NCI-H1092 treated with DMSO at 0.1 percent for 48 hours (cell line): ENCODE measurements around the gene ZMYM2.
"Not testable (repeated sequence)": the region's sequence is repeated elsewhere in the genome, so short reads cannot be mapped to it uniquely, and the experiment has no call there.

Experiments
- DNase-seq: peaks from one replicate; lab custom pipeline; 2025; lab: John Stamatoyannopoulos, UW

ZMYM2 gene

GRCh38 chr13:19958155-19959111, at the start of gene ZMYM2:
ZMYM2 (plus strand) TSS chr13:19958727; CDS start chr13:19993073, 34,346 bp downstream.
- DNase-seq, result peak; percentile 95

GRCh38 chr13:19910336-19911072, 48.0 kb upstream of the ZMYM2 start:
- DNase-seq, result no peak

DNA sequence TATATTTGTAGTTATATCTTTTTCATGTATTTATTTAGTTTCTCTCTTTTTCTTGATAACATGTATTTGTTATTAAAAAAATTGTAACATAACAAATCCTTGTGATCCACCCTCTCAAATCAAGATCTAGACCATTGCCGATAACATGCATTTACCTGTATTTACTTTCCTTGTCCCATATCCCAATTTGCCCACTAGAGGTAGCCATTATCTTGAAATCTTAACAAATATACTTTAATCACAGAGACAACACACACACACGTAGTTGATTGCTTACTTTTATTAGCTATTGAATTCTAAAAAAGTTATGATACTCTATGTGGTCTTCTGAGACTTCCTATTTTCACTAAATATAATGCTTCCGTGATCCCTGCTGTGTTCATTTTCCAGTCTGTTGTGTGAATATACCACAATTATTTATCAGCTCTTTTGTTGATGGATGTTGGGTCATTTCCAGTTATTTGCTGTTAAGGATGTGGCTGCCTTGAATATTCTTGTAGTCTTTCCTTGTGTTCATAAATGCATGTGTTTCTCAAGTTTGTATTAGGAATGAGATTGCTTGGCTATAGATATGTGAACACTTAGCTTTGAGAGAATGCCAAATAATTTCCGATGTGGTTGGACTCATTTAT, 31.3 kb upstream of the ZMYM2 start:
- DNase-seq, result peak; percentile 45

GRCh38 chr13:19940106-19940505, 18.4 kb upstream of the ZMYM2 start:
- DNase-seq, result no peak

- DNase-seq, result no peak
These were observed 8.2 kb upstream of the ZMYM2 start for GRCh38 chr13:19950374-19950773.

GRCh38 chr13:19952850-19953249, 5.7 kb upstream of the ZMYM2 start:
- no peak for DNase-seq

GRCh38 chr13:19955873-19956559, 2.5 kb upstream of the ZMYM2 start:
- DNase-seq, result no peak

GRCh38 chr13:19957320-19958154, 990 bp upstream of the ZMYM2 start:
- peak; percentile 87 for DNase-seq

DNA sequence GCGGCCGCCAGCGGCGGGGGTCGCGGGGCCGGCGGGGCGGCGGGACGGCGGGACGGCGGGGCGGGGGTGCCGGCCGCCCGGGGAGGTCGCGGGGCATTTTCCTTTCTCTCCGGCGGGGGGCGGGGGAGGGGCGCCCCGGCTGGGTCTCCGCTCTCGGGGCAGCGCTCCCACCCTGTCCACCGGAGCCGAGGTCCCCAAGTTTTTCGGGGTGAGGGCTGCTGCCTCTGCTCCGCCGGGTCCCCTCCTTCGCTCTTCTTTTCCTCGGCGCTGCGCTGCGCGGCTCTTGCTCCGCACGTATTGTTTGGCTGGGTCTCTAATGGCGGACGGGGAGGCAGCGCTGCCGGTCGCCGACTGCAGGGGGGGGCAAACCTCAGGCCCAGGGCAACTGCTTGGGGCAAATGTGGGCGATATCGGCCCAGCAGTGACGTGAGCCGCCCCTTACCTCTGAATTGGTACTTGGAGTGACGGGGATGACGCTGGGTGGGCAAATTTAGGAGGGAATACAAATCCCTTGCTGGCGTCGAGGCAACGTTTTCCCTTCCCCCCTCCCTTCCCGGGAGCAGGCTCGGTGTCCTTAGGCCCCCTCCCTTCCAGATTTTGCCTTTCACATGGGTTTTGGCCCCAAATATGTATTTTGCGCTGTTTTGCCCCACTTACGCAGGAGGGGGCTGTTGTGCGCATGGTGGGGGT, 759 bp downstream of the ZMYM2 start:
- peak; percentile 63 for DNase-seq

GRCh38 chr13:19959831-19960652, 1.5 kb downstream of the ZMYM2 start:
- DNase-seq, result peak; percentile 95

DNA sequence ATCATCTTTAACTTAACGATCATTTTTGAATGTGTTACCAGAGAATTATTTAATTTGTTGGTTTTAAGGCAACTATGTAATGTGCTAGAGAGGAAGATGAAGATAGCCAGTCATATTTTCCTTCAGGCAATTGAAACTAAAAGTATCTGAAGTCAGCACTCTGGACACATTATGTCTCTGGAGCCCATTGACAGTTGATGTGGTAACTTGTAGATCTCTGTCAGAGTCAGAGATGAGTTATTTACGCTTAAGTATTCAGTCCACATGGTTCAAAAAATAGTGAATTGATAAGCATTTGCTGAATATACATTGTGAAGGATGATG, 2.1 kb downstream of the ZMYM2 start:
- DNase-seq, result no peak

DNA sequence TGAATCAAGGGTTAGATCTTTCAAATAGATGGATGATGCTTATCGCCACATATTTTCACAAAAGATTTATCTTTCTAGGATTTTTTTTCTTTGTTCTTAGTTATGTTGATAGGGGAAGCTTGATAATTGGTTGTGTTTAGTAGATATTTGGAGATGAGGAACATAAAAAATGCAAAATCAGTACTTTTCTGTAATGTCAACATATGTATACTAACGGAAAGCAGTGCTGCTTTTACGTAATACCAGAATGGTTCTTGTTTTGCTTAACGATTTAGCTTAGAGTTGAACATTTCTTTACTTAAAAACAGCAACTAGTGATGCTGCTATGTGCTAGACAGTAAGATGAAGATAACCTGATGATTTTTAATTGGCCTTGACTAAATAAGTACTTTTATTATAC, 3.0 kb downstream of the ZMYM2 start:
- no peak for DNase-seq

DNA sequence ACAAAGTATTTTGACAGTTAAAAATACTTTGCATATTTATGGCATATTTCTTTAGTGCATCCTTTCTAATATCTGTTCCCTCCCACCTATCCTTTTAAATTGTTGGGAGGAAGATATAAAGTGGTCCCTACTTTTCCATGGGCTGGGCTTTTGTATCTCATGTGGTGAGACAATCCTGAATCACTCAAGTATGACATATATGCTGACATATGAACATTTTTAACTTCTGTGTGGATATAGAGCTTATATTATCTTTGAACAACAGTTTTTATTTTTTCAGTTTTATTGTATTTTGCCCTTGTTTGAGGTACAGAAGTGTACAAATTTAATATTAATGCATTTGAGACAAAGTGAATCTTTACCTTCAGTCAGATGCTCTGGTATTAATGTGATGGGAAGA, 3.4 kb downstream of the ZMYM2 start:
- DNase-seq, result no peak

- DNase-seq, result no peak
These were observed 4.4 kb downstream of the ZMYM2 start for GRCh38 chr13:19962894-19963293.

DNA sequence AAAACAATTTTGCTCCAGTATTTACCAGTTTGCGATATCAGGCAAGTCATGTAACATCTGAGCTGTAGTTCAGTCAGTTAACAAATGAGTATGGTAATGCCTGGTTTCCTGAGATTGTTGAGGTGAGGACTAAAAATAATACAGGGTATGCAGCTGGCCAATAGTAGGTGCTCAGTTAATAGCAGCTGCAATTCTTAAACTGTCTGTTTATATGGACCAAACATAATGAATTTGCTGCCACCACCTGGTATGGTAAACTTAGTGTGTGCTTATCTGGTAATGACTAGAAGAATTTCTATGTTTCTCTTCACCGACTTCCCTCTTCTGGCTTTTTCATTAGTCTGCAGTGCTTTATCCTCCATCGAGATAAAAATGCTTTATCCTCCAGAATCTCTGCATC, 9.1 kb downstream of the ZMYM2 start:
- no peak for DNase-seq

DNA sequence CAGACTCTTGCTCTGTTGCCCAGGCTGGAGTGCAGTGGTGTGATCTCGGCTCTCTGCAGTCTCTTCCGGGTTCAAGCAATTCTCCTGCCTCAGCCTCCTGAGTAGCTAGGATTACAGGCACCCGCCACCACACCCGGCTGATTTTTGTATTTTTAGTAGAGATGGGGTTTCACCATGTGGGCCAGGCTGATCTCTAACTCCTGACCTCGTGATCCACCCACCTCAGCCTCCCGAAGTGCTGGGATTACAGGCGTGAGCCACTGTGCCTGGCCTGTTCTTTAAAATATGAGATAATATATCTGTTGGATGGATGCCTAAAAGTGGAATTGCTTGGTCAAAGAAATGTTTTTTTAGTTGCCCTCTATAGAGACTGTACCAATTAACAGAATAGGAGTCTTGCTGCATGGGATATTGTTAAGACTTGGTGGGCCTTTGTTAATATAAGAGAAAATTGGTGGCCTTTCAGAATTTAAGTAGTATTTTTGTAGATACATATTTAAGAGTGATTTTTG, 16.0 kb downstream of the ZMYM2 start:
- DNase-seq, result not testable (repeated sequence)

DNA sequence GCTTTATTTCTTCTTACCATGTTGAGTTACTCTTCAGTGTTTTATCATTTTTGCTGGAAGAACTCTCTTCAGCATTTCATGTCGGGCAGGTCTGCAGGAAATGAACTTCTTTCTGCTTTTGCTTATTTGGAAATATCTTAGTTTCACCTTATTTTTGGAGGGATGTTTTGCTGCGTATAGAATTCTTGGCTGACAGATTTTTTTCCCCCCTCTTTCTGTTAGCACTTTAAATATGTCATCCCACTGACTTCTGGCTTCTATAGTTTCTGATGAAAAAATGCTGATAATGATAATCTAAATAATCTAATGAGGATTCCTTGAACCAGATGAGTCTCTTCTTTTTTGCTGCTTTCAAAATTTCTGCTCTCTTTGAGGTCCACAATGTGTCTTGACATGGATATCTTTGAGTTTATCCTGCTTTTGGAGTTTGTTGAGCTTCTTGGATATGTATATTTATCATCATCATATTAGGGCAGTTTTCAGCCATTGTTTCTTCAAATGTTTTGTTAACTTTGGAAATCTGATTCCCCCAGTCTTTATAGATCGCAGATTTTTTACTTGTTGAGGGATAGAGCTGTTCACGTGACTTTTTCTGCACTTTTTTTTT, 20.4 kb downstream of the ZMYM2 start:
- DNase-seq, result no peak

DNA sequence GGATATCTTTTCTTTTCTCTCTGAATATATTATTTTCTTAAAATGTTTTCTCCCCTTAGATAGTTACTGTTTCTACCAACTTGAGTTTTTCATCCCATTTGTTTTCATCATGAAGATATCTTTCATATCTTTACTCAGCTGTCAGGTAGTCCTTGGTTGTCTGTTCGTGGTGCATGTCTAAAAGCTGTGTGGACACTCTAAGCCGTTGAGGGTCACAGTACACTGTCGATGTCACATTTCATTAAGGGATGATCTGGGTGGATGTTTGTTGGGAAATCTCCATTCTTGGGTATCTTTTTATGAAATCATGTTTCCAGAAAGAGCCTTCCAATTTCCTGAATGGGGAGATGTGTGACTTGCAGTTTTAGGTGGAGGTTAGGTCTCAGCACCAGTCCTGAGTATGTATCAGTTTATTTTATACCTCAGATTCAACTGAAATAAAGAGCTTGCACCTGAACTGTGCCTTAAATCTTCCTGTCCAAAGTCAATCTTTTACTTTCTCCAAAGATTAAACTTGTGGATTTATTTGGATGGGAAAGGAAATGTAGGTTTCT, 23.2 kb downstream of the ZMYM2 start:
- no peak for DNase-seq
